Fibroblast of villous mesenchyme (primary cell): ENCODE results near the gene TMIGD2. TPM values are rescaled to one million over a fixed set of nuclear protein-coding genes. Genes with fewer than 3 reads are reported as not detected.

Experiments used
- DNase-seq: peaks from one replicate; pipeline ENCODE4 v3.0.0-alpha.2; 2010; ENCODE audit warnings: low read depth
- H3K4me3 ChIP-seq: 2 replicates; pipeline ENCODE4 v1.5.1; 2011; ENCODE audit warnings: low read depth, mild to moderate bottlenecking, low read length
- CTCF ChIP-seq: IDR thresholded peaks from 2 replicates; pipeline ENCODE4 v1.5.1; 2012; ENCODE audit warnings: low read depth, mild to moderate bottlenecking, low read length; ENCODE audit not compliant: insufficient read depth
- total RNA-seq: library from RNA; depleted of rRNA; stranded (reverse); fragments of >200 nt; gene quantifications from 2 replicates; pipeline ENCODE4 v1.2.3, GENCODE V29; 2012

Gene TMIGD2
- total RNA-seq, 1 donor, result not detected

DNA sequence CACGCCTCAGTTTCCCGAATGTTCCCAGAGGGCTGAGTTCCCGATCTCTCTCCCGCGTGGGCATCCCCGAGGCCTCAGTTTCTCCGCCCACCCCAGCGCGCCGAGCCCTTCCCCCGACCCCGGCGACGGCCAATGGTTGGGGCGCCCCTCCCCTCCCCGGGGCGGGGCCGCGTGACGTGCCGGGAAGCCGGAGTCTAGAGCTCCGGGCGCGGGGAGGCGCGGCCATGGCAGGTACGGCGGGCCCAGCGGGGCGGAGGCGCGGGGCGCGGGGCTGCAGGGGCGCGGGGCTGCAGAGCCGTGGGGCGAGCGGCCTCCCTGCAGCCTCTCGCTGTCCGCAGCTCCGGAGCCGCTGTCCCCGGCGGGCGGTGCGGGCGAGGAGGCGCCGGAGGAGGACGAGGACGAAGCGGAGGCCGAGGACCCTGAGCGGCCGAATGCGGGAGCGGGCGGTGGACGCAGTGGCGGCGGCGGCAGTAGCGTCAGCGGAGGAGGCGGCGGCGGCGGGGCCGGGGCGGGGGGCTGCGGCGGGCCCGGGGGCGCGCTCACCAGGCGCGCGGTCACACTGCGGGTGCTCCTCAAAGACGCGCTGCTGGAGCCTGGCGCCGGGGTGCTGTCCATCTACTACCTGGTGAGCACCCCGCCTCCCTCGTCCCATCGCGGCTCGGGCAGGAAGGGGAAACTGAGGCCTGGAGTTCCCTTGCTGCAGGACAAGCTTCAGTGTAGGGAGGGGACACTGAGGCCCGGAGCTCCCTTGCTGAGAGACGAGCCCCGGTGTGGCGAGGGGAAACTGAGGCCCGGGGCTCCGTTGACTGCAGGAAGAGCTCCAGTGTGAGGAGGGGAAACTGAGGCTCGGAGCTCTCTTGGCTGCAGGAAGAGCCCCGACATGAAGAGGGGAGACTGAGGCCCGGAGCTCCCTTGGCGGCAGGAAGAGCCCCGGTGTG, 41.5 kb upstream of the TMIGD2 start, which contains the start of gene MPND:
Gene MPND (plus strand): TSS at position 193 of the 938 bp plus-strand sequence. CDS start 32 bp downstream, at position 225.
- TF ChIP-seq CTCF, result no peak
- H3K4me3 ChIP-seq, result peak within 1 kb of the TSS; percentile 71
- DNase-seq, result peak; percentile 79

GRCh38 chr19:4342615-4343369, 40.6 kb upstream of the TMIGD2 start:
- H3K4me3 ChIP-seq, result peak overlapping the region; percentile 71
- peak; percentile 13 for TF ChIP-seq CTCF
- peak; percentile 100 for DNase-seq

GRCh38 chr19:4342314-4342614, 40.1 kb upstream of the TMIGD2 start:
- no peak for TF ChIP-seq CTCF
- DNase-seq, result peak; percentile 71
- H3K4me3 ChIP-seq, result peak overlapping the region; percentile 66

DNA sequence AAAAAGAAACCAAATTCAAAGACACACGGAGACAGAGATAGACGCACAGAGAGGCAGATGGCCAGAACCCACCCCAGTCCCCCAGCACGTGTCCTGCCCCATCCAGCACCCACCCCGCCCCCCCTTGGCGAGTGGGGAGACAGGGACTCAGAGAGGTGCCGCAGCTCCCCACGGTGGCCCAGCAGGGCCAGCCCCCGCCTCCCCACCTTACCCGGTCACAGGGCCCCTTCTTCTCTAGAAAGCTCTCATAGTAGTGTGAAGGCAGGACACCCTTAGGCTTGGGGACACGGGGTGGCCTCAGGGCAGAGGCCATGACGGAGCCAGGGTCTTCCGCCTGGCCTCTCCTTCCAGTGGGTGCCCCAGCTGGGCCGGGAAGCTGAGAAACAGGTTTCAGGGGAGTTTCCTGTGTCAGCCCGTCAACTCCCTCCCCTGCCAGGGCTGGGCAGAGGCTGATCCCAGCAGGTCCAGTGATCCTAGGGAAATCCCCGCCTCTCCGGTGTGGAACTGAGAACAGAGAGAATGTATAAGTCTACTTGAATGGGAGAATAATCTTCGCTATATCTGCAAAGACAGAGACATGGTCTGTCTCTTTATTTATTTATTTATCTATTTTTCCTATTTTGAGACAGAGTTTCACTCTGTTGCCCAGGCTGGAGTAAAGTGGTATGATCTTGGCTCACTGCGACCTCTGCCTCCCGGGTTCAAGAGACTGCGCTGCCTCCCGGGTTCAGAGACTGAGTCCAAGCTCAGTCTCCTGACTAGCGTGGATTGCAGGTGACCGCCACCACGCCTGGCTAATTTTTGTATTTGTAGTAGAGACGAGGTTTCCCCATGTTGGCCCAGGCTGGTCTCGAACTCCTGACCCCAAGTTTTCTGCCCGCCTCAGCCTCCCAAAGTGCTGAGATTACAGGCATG, 36.5 kb upstream of the TMIGD2 start, which contains the start of gene STAP2:
Gene STAP2 (minus strand): TSS at position 387 of the 915 bp plus-strand sequence. CDS start 74 bp downstream, at position 313.
- no peak for TF ChIP-seq CTCF
- DNase-seq, result no peak
- H3K4me3 ChIP-seq, result peak within 1 kb of the TSS; percentile 45

DNA sequence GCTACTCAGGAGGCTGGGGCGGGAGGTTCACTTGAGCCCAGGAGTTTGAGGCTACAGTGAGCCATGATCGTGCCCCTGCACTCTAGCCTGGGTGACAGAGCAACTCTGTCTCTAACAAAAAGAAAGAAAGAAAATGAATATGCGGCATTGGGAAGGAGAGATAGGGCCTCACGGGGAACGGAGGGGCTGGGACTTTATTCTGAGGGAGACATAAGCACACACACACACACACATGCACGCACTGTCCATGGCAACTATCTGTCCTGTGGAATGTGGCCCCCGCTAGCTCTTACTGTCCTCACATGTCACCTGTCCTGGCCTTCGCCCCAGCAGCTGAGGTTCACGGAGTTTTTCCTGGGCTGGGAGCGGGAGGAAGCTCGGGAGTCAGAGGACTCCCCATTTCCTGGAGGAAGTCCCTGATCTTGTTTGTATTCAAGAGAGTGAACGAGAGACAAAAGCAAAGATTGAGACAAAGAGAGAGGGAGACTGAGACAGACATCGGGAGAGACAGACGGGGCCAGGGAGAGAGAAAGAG, 35.8 kb upstream of the TMIGD2 start:
- no peak for TF ChIP-seq CTCF
- H3K4me3 ChIP-seq, result peak overlapping the region; percentile 45
- peak; percentile 12 for DNase-seq
